ENCODE results near the gene WDTC1. TPM values are rescaled to one million over a fixed set of nuclear protein-coding genes. Genes with fewer than 3 reads are reported as not detected.

WDTC1 gene
- total RNA-seq, 1 experiment from 2014 or later = 10.3 TPM

- DNase-seq (ENCODE audit: low spot score) = no peak
Observed at GRCh38 chr1:27356277-27356618, 121.8 kb downstream of the WDTC1 start.

- no peak for DNase-seq (ENCODE audit: low spot score)
Observed at GRCh38 chr1:27356619-27357280, 122.3 kb downstream of the WDTC1 start.

GRCh38 chr1:27357281-27358037 lies 123.0 kb downstream of the WDTC1 start:
- DNase-seq (ENCODE audit: low spot score) = no peak

Other genes with a start within 250 kb of the WDTC1 start
- gene TRNP1, start 240.9 kb upstream of the WDTC1 start, total RNA-seq (2014; rRNA removed; shearing (Covaris generic)) = 3.1 and 3.3 TPM in 2 replicates
- 1.0 and 2.0 TPM in 2 replicates for gene TENT5B, start 221.8 kb upstream of the WDTC1 start, total RNA-seq (2014; rRNA removed; shearing (Covaris generic))
- 1.6 and 5.2 TPM in 2 replicates for gene SLC9A1, start 79.5 kb upstream of the WDTC1 start, total RNA-seq (2014; rRNA removed; shearing (Covaris generic))
- gene TMEM222, start 87.5 kb downstream of the WDTC1 start, total RNA-seq (2014; rRNA removed; shearing (Covaris generic)) = 30.7 and 33.4 TPM in 2 replicates
- gene SYTL1, start 107.4 kb downstream of the WDTC1 start, total RNA-seq (2014; rRNA removed; shearing (Covaris generic)) = 0.99 and 1.0 TPM in 2 replicates
- gene MAP3K6, start 132.3 kb downstream of the WDTC1 start, total RNA-seq (2014; rRNA removed; shearing (Covaris generic)) = 4.2 and 6.7 TPM in 2 replicates
- gene FCN3, start 140.2 kb downstream of the WDTC1 start, total RNA-seq (2014; rRNA removed; shearing (Covaris generic)) = not detected in 2 replicates
- not detected in 2 replicates for gene CD164L2, start 148.7 kb downstream of the WDTC1 start, total RNA-seq (2014; rRNA removed; shearing (Covaris generic))
- gene GPR3, start 158.0 kb downstream of the WDTC1 start, total RNA-seq (2014; rRNA removed; shearing (Covaris generic)) = 0.23 and 1.1 TPM in 2 replicates

Measured in H4 (cell line).